NOMO-1 (cell line): ENCODE data around the gene RXRB.

Experiments used
- DNase-seq, 2 experiments: peaks; one replicate each; lab custom pipeline; 2025; ENCODE audit not compliant: unreplicated experiment in 2 of 2; lab: John Stamatoyannopoulos, UW

Gene RXRB

DNA sequence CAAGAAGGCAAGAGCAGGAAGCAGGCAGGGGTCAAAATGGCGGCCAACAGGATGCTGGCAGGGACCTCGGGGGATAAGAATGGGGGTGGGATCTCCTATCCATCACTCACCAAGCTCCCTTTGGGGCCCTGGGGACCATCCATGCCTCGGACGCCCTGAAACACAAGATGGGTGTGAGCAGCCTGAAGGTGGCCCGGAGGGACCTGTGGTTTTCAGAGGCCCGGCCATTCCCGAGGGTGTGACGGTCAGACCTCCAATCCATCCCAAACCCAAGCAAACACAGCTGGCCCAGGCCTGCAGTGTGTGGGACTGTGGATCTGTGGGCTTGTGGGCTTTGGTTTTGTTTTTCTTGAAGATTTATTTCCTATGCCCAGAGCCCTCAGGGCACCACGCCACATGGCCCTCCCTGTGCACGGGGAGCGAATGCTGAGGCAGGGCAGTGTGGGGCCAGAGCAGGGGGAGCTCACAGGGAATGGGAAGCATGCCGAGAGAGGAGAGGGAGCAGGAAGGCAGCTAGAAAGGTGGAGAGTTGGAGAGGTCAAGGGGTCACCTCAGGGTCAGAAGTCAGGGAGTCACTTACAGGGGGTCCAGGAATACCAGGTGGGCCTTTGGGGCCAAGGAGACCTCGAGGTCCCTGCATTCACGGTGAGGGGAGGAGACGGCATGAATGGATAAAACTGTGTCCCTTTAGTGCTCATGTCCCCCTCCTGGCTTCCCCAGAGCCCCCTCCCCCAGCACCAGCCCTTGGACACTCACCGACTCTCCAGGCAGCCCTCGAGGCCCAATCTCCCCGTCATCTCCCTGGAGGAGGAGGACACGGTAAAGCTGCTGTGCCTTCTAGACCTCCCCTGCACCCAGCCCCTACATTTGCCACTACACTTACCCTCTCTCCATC is 22.7 kb downstream of the RXRB start:
- DNase-seq, result no peak

DNA sequence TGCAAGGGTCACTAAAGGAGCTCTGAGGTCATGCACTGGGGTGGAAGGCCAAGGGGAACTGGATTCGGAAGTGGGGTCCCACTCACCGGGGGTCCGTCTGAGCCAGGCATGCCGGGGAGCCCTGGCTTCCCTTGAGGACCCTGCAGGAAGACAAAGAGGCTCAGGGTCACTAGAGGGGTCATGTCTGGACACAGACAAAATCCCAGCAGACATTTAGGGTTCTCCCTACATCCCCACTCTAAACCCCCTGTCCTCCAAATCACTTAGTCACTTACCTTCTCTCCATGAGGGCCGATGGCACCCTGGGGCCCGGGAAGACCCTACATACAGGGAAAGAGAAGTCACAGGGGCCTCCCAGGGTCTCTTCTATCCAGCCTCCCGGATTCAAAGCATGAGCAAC is 23.6 kb downstream of the RXRB start:
- DNase-seq, result no peak

DNA sequence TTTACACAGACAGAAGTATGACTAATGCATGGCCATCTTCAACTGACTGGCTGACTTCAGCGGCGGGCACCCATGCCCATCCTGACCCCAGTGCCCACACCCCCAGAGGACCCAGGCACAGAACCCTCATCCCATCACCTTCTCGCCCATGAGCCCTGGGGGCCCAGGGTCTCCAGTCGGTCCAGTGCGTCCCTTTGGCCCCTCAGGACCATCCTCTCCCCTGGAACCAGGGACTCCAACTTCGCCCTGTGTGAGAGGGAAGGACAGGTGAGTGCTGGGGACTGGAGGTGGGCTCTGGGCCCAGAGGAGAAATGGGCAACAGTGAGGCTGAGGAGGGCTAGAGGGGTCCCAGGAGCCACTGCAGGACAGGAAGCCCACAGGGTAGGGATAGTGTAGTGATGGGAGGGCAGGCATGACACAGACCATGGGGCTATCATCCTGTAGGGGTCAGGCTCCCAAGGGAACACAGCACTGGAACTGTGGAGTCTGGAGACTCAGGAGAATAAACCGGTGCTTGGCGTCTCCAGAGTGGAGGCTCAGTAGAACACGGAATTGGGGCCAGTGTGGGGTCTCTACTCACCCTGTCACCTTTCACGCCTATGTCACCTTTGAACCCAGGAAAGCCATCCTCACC is 24.9 kb downstream of the RXRB start:
- DNase-seq, result no peak

DNA sequence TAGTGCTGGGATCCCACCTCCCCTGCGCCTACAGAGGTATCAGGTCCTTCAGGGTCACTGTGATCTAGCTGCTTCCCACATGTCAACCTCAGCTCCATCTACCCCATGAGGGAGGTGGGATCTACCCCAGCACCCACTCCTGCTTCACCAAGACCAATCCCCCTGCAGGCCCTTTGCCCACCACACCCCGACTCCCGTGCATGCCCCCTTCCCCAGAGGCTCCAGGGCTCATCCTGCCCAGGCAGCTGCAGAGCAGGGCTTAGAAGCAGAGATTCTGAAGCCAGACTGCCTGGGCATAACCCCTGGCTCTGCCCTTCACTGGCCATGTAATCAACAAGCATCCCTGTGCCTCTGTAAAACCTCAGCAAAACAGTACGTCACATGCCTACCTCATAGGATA is 25.7 kb downstream of the RXRB start:
- DNase-seq, result no peak

DNA sequence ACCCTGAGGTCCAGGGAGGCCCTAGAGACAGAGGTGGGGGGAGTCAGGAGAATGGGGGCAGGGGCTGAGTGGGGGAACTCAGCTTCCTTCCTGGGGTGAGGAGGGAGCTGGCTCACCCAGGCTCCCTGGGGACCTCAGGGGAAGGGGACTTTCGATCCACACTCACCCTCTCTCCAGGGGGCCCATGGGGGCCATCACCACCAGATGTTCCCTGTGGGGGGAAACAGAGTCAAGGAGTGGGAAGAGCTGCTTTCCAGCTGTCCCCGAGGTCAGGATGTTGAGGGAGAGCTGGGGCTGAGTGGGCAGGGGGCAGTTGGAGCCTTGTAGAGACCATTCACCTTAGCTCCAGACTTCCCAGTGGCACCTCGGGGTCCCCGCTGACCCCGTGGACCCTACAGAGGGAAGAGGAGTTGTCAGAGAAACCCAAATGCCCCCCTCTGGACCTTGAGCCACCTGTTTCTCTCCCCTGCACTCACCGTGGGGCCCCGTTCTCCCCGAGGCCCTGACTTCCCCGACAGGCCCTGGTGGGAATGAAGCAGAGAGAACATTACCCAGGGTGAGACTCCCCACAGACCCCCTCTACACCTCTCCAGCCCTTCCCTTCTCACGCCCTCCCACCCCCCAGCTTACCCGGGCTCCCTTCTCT is 26.8 kb downstream of the RXRB start:
- DNase-seq, result no peak

DNA sequence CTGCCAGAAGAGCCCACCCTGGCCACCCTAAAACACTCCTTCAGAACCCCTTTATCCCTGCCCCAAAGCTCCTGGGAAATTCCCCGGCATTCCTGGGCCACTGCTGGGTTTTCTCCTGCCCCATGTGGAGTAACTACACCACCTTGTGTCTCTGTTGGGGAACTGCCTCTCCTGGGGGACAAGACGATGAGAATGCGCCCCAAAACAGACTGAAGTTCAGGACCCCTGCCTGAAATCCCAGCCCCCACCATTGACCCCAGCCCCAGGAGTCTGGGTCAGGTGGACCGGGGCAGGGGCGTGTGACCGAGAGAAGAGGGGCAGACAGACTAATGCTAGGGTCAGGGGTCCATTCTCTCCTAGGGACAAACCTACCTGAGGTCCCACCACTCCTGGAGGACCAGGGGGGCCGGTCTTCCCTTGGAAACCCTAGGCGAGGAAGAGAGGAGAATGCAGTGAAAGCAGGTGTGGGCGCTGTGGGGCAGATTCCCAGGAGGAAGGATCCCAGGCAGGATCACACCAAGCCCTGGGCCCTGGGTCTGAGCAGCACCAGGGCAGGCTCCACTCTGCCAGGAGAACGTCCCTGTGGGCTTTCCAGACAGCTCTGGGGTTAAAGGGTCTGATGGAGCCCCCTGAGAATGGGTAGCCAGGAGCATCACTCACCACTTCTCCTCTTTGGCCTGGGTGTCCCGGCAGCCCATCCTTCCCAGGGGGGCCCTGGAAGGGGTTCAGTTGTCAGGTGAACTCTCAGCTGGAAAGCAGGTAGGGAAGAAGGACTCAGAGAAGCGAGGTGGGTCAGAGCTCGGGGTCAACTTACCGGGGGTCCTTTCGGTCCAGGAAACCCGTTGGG is 27.6 kb downstream of the RXRB start:
- DNase-seq, result no peak

DNA sequence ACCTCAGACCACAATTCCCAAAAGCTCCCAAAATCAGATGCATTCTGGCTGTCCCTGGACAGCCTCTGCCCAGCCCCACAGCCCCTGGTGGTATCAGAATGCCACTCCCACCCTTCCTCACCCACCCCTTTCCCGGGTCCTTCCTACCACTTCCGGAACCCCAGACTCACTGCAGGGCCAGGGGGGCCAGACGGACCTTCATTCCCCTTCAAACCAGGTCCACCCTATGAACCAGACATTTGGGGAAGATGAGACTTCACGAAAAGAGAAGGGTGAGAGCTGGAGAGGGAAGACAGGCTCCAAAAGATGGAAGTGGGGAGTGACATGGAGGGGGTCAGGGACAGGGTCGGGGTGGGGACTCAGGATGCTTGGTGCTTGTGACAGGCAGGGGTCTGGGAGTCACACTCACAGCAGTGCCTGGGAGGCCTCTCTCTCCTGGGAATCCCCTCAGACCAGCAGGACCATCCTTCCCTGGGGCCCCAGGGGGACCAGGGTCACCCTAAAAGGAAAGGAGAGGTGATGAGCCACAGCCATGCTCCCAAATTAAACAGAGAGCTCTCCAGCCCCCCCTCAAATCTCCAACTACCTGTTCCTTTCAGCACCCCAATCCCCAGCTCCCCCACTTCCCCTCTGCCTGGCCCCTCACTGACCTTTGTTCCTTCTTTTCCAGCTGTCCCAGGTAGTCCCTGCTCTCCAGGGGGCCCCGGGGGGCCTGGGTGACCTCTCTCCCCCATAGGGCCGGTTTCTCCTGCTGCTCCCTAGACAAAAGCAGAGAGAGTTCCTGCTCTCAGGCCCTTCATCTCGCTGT is 28.4 kb downstream of the RXRB start:
- DNase-seq, result no peak

DNA sequence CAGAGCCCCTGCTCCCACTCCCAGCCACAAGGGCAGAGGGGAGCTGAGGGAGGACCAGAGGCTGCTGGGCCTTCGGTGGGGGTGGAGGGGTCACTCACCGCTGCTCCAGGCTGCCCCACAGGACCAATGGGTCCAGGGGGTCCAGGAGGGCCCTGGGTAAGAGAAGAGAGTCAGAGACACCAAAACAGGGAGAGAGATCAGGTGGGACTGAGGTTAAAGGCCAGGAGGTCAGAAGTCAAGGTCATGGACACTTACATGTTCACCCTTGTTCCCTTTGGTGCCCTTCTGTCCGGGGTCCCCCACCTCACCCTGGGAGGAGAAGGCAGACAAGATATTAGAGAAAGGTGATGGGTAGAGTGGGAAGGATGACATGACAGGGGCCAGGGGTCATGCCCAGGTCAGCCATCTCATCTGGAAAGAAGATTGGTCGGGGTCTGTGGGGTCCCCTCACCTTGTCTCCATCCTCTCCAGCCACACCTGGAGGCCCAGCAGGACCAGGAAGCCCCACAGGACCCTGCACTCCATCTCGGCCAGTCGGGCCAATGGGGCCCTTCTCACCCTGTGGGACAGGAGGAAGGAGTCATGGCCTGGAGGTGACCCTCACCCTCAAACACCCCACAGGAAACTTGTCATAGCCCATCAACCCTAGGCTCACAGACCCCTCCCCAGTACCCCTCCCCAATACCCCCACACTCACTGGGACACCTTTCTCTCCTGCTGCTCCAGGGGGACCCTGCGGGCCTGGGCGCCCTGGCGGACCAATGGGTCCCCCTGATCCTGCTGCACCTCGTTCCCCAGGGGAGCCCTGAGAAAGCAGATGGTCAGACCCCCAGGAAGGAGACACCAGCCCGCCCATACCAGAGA is 29.2 kb downstream of the RXRB start:
- DNase-seq, result no peak

DNA sequence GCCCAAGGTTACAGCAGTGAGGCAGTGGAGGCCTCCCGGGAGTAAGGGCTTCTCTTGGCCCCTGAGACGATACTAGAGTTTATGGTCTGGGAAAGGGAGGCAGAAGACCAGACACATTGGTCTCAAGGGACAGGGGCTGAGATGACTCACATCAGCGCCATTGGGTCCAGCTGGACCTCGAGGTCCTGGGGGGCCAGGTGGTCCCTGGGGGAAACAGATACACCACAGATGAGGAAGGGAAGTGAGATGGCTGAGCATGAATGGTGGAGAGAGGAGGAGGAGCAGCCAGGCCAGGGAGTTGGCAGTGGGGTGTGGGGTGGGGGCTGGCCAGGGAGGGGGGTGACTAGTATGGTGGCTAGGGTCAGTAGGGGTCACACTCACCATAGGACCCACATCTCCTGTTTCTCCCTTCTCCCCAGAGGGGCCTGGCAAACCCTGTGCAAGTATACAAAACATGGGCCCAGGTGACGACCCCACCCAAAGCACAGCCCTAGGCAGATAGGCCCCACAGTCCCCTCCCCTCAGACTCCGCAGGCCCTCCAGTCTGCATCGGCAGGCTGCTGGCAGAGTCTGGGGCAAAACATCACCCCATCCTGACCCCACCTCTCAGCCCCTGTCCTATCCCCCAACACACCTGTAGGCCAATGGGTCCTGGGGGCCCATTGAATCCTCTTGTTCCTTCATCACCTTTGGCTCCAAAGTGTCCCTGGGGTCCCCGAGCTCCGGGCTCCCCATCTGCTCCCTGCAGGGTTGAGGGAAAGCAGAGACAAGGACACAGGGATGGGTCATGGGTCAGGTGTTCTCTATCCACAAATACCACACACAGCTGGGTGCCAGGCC is 30.1 kb downstream of the RXRB start:
- no peak for DNase-seq

DNA sequence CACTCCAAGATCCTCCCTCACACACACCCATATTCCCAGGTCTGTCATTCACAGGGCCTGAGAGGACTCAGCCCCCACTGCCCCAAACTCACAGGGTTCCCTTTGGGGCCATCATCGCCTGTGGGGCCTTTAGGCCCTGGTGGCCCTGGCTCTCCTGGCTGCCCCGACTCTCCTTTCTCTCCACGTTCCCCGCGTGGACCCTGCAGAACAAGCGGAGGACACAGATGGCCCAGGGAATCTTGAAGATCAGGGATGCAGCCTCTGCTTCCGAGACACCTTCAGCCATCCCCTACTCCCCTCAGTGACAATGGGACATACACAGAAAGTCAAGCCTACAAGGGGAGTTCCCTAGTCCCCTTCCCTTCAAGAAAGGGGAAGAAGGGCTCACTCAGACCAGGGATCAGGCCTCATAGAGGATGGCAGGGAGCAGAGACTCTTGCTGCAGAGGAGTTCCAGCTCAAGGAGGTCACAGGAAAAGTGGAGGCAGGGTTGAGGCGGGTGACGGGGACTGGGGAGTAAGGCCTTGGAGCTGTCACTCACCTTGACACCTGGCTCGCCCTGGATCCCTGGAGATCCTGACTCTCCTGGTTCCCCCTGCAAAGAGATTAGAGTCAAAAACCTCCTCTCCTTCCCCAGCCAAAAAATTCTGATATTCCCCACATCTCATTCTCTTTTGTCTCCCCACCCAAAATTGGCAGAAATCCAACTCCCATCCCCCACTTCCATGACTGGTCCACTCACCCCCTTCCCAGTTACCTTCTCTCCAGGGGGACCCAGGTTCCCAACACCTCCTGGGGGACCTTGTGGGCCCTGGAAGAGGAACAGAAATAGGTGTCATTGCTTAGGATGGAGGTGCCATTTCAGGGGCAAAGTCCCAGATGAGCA is 30.9 kb downstream of the RXRB start:
- no peak for DNase-seq

DNA sequence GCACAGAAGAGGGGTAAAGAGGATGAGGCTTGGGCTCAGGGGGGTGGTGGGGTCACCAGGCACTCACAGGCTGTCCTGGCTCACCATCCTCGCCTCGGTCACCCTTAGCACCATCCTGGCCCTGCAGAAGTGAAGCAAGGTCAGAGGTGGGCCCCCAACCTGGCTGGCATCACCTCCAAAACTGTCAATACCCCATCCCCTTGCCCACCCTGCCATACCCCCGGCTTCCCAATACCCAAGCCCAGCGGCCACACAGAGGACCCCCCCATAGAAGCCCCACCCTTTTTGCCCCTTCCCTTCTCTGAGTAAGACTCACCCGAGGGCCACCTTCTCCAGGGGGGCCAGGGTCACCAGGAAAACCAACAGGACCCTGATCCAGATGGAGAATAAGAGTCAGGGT is 31.8 kb downstream of the RXRB start:
- no peak for DNase-seq

DNA sequence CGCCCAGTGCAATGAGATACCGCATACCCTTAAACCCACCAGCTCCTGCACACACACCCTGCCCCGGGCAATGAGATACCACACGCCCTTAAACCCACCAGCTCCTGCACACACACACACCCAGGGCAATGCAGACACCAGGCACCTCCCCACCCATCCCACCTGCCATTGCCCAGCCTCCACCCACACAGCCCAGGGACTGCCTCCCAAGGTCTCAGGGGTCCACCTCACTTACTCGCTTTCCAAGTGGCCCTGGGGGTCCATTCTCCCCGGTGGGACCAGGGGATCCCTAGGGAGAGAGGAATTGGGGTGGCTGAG is 32.2 kb downstream of the RXRB start:
- no peak for DNase-seq

DNA sequence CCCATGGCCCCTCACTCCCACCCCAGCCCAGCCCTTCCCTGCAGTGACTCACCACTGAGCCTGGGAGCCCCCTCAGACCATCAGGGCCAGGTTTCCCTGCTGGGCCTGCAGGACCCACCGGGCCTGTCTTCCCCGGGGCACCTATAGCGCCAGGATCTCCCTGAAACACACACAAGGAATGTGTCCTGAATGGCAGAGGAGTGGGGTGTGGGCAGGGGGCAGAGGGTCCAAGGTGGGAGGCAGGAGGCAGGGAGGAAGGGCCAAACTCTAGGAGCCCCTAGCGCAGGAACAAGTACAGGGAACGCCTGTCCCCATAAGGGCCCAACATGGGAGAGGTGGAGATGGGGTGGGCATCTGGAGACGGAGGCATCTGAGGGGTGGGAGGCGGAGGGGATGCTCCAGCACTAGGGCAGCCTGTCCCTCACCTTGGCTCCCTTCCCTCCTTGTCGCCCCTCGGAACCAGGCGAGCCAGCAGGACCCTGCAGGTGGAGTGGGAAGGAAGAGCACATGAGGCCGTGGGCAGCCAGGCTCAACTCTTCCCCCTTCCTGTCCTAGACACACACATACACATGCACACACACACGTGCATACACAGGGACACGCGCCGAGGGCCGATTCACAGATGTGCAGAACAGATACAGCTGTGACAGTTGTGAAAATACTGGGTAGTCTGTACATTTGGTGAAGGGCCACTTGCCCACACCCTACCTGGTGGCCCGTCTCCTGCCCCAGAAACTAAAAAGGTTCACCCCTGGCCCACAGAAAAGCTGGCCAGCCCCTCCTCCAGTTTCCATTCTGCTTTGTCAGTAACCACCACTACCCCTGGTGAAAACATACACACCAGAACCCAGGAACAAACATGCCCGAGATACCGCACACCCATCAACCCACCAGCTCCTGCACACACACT is 32.8 kb downstream of the RXRB start:
- DNase-seq, result no peak

DNA sequence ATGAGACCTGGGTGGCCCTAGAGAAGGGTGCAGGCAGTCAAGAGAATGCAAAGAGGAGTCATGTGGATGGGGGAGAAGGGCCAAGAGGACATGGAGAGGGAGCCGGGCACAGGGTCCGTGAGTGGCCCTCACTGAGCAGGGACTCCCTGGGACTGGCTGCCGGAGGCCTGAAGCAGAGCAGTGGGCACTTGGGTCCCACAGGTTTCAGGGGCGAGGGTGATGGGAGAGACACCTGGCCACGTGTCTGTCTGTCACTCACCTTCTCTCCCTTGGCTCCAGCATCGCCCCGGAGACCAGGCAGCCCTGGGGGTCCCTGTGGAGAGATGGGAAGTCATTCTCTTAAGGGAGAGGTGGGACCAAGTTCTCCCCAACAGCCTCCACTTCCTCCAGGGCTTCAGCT is 33.7 kb downstream of the RXRB start:
- no peak for DNase-seq

DNA sequence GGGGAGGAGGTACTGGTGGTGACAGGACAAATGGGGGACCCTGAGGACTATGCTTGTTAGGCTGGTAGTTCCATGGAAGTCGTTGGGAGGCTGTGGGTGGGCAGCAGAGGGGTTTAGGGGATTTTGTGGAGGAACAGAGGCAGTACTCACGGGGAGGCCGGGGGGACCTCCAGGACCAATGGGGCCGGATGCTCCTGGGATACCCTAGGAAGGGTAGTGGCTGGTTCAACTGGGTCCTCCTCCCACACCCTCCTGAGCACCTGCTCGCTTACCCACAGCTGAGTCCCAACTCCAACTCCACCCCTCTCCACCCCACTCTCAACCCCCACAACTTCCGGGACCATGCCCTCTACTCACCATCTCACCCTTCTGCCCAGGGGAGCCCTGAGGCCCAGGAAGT is 34.1 kb downstream of the RXRB start:
- DNase-seq, result no peak

DNA sequence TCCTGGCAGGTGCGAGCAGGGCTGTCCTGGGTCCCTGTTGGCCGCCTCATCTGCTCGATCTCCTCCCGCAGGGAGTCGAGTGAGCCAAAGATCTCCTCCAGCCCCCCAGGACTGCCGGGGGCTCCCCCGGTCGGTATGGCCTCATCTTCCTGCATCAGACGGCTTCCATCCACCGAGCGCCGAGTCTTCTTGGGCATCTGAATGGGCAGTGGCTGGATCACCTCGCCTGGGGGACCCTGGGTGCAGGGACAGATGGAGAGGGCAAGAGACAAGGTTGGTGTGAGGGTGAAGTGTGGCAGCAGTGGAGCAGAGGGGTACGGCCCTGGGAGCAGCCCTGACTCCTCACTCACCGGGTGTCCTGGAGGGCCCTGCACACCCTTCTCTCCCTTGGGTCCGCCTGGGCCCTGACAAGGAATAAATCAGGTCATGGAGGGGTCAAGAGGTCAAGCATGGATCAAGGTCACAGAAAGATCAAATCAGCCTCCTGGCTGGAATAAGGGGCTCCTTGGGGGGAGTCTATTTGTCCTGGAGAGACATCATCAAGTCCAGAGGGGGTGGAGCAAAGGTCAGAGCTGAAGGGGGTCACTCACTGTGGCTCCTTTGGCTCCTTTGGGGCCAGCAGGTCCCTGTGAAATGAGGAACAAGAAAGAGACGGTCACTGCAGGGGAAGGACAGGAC is 34.7 kb downstream of the RXRB start:
- no peak for DNase-seq
